ENCODE data around the gene AQP6. TPM values are rescaled to one million over a fixed set of nuclear protein-coding genes. Genes with fewer than 3 reads are reported as not detected.

AQP6 gene
- total and polyA plus RNA-seq, 2 donors (not counting 1 experiment from before 2014, with no cell fraction given) = 0.17 TPM; not detected in 1

DNA sequence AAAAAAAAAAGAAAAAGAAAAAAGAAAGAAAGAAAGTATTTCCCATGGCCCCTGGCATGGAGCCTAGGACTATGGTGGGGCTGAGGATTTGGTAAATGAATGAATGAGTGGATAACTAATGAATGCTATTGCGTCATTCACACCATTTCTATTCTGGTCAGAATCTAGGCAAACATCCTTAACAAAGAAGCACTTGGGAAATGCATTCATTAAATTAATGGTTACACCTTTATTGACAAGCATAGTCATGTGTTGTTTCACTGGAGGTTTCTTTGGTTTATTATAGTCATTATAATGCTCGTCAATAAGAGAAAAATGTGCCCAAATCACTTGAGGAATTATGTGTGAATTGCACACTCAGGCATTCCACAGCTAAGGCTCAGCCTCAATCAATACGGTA, 35.8 kb upstream of the AQP6 start:
- Histone ChIP-seq H3K9me3 (ENCODE audit: control insufficient read depth, insufficient read depth, low read depth, low read length) (no peaks in the 10 kb centered on the region), H3K9ac (ENCODE audit: insufficient read depth, low read length) (no peak overlapping the region), H4K20me1 (ENCODE audit: control insufficient read depth, extremely low read depth, insufficient read depth, low read length) (no peaks in the 10 kb centered on the region)

DNA sequence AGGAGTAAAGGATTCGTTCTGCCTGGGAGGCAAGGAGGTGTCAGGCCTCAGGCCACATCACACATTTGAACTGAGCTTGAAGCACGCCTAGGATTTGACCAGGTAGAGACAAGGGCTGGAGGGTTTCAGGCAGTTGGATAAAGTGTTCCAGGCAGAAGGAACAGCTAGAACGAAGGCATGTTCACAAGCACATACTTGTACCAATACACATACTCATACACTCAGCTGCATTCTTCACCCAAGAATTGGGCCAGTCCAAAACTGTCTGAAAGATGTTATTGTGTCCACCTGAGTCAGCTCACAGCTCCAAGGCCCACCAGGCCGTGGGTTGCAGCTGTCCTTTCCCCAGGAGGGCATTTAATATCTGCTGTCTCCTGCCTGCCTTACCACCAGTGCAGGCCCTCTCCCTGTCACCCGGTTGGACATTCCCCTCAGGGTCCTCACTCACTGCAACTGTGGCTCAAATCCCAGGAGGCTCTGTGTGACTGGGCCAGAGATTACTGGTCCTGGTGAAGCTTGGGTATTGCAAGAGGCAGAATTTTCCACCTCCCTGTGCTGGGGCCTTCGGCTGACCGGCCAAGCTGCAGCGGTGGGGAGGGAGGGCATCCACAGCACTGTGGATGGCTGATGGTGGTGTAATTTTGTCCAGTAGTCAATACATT, 35.0 kb upstream of the AQP6 start:
- Histone ChIP-seq H3K9ac (ENCODE audit: insufficient read depth, low read length) (no peak overlapping the region), H4K20me1 (ENCODE audit: control insufficient read depth, extremely low read depth, insufficient read depth, low read length) (no peaks in the 10 kb centered on the region), H3K4me1 (ENCODE audit: control insufficient read depth, extremely low read depth, insufficient read depth, low read length) (no peaks in the 10 kb centered on the region), H2AFZ (ENCODE audit: low read length) (no peak overlapping the region), H3K4me2 (ENCODE audit: extremely low read depth, insufficient read depth, low read length) (no peak overlapping the region), H3K4me3 (replicated peaks in 1 of 4; ENCODE audit: control extremely low read depth in 1 of 4, insufficient read depth in 1 of 4, low read depth in 3 of 4, low read length in 4 of 4) (no peak overlapping the region), H3K79me2 (ENCODE audit: control insufficient read depth, insufficient read depth, low read length) (no peaks in the 10 kb centered on the region), H3K27me3 (ENCODE audit: control insufficient read depth, insufficient read depth, low read length) (no peaks in the 10 kb centered on the region), H3K9me3 (ENCODE audit: control insufficient read depth, insufficient read depth, low read depth, low read length) (no peaks in the 10 kb centered on the region), H3K27ac (ENCODE audit: insufficient read depth, low read length) (no peak overlapping the region), H3K36me3 (ENCODE audit: control insufficient read depth, insufficient read depth, low read length) (no peaks in the 10 kb centered on the region)
- no peak for TF ChIP-seq EZH2 (IDR thresholded peaks at IDR 0.05; ENCODE audit: low read length, missing control alignments)
- no peak for DNase-seq (ENCODE audit: low read depth in 2 of 2)

More for the DNA sequence above, 35.8 kb upstream of the AQP6 start:
- Histone ChIP-seq H3K4me3 (replicated peaks in 1 of 4; ENCODE audit: control extremely low read depth in 1 of 4, insufficient read depth in 1 of 4, low read depth in 3 of 4, low read length in 4 of 4) (no peak overlapping the region), H2AFZ (ENCODE audit: low read length) (no peak overlapping the region), H3K4me2 (ENCODE audit: extremely low read depth, insufficient read depth, low read length) (no peak overlapping the region), H3K4me1 (ENCODE audit: control insufficient read depth, extremely low read depth, insufficient read depth, low read length) (no peaks in the 10 kb centered on the region), H3K79me2 (ENCODE audit: control insufficient read depth, insufficient read depth, low read length) (no peaks in the 10 kb centered on the region), H3K27ac (ENCODE audit: insufficient read depth, low read length) (no peak overlapping the region), H3K36me3 (ENCODE audit: control insufficient read depth, insufficient read depth, low read length) (no peaks in the 10 kb centered on the region), H3K27me3 (ENCODE audit: control insufficient read depth, insufficient read depth, low read length) (no peaks in the 10 kb centered on the region)
- no peak for DNase-seq (ENCODE audit: low read depth in 2 of 2)
- TF ChIP-seq EZH2 (IDR thresholded peaks at IDR 0.05; ENCODE audit: low read length, missing control alignments) = no peak
- TF ChIP-seq, protein P1, sequence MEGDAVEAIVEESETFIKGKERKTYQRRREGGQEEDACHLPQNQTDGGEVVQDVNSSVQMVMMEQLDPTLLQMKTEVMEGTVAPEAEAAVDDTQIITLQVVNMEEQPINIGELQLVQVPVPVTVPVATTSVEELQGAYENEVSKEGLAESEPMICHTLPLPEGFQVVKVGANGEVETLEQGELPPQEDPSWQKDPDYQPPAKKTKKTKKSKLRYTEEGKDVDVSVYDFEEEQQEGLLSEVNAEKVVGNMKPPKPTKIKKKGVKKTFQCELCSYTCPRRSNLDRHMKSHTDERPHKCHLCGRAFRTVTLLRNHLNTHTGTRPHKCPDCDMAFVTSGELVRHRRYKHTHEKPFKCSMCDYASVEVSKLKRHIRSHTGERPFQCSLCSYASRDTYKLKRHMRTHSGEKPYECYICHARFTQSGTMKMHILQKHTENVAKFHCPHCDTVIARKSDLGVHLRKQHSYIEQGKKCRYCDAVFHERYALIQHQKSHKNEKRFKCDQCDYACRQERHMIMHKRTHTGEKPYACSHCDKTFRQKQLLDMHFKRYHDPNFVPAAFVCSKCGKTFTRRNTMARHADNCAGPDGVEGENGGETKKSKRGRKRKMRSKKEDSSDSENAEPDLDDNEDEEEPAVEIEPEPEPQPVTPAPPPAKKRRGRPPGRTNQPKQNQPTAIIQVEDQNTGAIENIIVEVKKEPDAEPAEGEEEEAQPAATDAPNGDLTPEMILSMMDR (conservative IDR thresholded peaks at IDR 0.05 in 1 of 2, IDR thresholded peaks at IDR 0.05 in 1 of 2; ENCODE audit: low read depth in 1 of 2, low read length in 2 of 2) = no peak

DNA sequence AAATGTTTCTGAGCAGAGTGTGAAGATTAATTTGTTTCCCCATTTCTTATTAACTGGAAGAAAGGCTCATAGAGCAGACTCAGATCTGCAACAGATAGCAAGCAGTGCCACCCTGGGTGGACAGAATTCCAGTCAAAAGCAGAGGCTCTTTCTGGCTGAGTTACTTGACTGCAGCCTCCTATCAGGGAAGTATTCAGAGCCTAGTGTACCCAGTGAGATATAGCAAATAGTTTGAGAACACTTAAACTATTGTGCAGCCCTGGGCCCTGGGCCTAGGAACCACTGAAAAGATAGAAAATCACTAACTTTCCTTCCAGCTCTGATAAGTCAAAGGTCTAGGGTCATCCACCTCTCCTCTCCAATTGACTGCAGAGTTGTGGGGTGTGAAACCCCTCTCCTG, 33.4 kb upstream of the AQP6 start:
- no peak for TF ChIP-seq EZH2 (IDR thresholded peaks at IDR 0.05; ENCODE audit: low read length, missing control alignments)
- TF ChIP-seq, protein P1 (conservative IDR thresholded peaks at IDR 0.05 in 1 of 2, IDR thresholded peaks at IDR 0.05 in 1 of 2; ENCODE audit: low read depth in 1 of 2, low read length in 2 of 2) = no peak
- Histone ChIP-seq H3K9me3 (ENCODE audit: control insufficient read depth, insufficient read depth, low read depth, low read length) (no peaks in the 10 kb centered on the region), H3K27me3 (ENCODE audit: control insufficient read depth, insufficient read depth, low read length) (no peaks in the 10 kb centered on the region), H3K27ac (ENCODE audit: insufficient read depth, low read length) (no peak overlapping the region), H3K9ac (ENCODE audit: insufficient read depth, low read length) (no peak overlapping the region), H3K4me2 (ENCODE audit: extremely low read depth, insufficient read depth, low read length) (no peak overlapping the region), H3K4me1 (ENCODE audit: control insufficient read depth, extremely low read depth, insufficient read depth, low read length) (no peaks in the 10 kb centered on the region), H3K36me3 (ENCODE audit: control insufficient read depth, insufficient read depth, low read length) (no peaks in the 10 kb centered on the region), H3K4me3 (replicated peaks in 1 of 4; ENCODE audit: control extremely low read depth in 1 of 4, insufficient read depth in 1 of 4, low read depth in 3 of 4, low read length in 4 of 4) (no peak overlapping the region), H2AFZ (ENCODE audit: low read length) (no peak overlapping the region), H3K79me2 (ENCODE audit: control insufficient read depth, insufficient read depth, low read length) (no peaks in the 10 kb centered on the region), H4K20me1 (ENCODE audit: control insufficient read depth, extremely low read depth, insufficient read depth, low read length) (no peaks in the 10 kb centered on the region)
- DNase-seq (ENCODE audit: low read depth in 2 of 2) = no peak

Measured in fibroblast of lung (primary cell).